HG03159 (cell line): ENCODE results near the gene SRGAP3.

ENCODE experiments used
- ATAC-seq: cut with Tn5 transposase; IDR thresholded peaks from one replicate; pipeline ENCODE4 v1.9.1; 2021; ENCODE audit warnings: mild to moderate bottlenecking, moderate library complexity; ENCODE audit not compliant: unreplicated experiment

SRGAP3 gene

DNA sequence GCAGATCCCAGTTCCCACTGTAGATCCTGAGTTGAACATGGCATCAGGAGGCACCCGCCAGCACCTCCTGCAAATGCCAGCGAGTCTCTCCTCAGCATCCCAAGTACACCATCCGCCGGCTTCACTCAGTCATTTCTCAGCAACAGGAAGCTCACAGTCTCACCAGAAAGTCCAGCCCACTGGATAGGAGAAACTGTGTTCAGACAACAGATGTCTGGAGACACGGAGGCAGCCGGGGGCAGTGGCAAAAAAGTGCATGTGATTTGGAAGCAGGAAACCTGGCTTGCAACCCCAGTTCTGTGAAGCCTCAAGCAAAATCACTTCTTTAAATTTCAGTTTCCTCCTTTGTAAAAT, 68.7 kb downstream of the SRGAP3 start:
- ATAC-seq = no peak

DNA sequence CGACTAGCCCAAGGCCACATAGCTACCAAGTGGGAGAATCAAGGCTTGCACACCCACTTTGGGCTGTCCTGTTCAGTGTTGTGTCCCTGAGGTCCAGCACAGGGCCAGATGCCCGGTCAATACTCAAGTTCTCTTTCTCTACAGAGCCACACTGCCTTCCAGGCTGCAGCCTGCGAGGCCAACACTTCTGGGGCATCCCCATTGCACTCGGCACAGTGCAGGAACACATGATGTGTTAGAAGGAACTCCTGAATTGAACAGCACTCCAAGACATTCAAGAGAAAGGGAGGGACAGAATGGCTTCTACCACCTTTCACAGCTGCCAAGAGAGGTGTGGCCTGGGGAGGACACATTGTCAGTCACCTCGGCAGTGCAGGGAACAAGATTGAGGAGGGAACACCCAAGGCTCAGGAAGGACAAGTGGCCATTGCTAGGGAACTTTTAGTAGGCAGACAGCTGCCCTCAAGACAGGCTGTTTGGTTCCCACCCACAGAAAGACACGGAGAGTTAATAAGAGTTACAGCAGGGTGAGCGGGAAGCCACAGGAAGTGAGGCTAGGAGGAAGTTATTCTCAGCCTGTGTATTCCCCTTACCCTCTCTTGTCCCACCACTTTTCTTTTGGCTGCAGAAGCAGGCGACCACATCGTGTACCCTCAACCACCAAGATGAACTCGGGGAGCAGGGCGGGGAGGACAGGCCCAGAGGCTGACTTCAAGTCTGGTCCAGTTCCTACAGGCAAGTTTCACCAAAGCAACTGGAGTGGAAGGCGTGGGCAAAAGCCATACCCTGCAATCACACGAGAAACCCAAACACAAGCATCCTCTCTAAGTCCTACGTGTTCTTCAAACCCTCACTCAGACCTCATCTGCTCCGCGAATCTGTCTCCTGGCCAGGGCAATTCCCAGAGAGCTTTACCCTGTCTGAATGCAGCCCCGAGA, 69.4 kb downstream of the SRGAP3 start:
- no peak for ATAC-seq

DNA sequence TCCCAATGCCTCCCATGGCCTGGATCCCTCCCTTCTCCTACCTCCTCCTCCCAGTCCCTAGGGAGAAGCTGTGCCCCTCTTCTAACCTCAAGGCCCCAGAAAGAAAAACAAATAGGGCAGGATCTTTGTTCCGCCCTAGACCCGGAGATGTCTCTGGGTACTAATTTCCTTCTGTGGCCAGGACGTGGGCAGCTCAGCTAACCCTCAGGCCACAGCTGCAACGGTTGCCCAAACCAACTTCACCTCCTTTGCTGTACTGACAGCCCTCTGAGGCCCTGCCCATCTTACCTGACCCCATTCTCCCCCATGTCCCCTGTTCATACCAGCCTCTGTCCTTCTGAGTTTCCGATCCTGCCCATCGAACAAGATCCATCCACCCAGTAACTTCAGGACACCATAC, 70.7 kb downstream of the SRGAP3 start:
- ATAC-seq = no peak

DNA sequence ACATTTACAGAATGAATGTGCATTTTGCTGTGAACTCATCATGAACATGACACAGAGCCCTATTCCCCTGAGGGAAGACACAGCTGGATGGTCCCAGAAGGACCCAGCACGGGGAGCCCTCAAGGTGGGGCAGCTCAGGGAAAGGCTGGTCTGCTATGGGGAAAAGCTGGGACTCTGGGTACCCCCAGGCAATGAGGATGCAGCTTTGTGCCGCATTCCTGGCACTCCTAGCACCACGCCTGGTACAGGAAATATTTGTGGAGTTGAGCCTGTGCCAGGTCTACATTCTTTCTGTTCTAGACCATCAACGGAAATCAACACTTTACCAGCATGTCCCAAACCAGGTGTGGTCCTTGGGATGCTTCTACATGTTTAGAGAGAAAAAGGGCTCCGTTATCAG, 74.0 kb downstream of the SRGAP3 start:
- ATAC-seq = no peak

DNA sequence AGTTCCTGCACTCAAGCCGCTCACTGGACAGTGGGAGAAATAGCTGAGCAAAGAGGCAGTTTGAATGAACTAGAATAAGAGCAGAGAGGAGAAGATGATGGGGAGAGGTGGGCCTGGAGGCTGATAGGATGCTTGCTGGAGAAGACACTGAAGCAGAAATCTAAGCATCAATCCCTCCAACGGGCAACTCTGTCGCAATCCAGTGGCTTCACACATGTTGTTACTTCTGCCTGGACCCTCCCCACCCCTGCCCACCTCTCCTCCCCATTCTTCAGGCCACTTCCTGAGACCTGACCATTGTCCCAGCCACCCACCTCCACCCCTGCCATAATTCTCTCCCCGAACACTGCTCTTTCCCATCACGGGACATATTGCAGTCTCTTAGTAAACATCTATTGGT, 76.0 kb downstream of the SRGAP3 start:
- no peak for ATAC-seq

DNA sequence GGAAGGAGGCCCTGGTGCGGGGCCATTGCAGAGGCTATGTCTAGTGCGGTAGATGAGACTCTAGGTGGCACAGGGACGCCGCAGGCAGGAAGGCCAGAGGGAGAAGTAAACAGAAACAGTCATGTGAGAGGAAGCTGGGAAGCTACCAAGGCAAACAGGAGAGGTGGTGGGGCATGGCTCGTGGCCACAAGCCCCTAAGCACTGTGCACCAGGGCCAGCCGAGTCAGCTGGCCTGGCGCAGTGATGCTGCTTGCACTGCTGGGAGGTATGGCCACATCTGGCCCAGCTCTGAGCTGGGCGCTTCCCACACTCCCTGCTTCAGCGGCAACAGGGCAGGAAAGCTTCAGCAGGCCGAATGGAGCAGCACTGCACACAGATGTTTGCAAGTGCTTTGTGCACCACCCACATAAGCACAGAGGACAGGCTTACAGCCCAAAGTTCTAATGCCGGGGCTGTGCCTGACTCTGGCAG, 76.6 kb downstream of the SRGAP3 start:
- ATAC-seq = no peak

DNA sequence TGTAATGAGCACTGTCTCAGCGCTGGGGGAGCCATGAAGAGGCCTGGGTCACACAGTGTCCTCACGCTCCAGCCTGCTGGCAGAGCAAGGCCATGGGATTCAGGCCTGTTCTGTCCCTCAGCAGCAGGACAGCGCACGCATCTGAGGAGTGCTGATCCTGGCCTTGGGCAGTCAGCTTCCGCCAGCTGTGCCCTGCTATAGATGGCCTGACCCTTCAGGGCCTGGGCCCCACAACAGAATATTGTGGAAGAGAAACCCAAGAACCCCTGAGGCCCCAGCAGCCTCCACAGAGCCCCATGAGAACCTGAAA, 78.6 kb downstream of the SRGAP3 start:
- no peak for ATAC-seq

DNA sequence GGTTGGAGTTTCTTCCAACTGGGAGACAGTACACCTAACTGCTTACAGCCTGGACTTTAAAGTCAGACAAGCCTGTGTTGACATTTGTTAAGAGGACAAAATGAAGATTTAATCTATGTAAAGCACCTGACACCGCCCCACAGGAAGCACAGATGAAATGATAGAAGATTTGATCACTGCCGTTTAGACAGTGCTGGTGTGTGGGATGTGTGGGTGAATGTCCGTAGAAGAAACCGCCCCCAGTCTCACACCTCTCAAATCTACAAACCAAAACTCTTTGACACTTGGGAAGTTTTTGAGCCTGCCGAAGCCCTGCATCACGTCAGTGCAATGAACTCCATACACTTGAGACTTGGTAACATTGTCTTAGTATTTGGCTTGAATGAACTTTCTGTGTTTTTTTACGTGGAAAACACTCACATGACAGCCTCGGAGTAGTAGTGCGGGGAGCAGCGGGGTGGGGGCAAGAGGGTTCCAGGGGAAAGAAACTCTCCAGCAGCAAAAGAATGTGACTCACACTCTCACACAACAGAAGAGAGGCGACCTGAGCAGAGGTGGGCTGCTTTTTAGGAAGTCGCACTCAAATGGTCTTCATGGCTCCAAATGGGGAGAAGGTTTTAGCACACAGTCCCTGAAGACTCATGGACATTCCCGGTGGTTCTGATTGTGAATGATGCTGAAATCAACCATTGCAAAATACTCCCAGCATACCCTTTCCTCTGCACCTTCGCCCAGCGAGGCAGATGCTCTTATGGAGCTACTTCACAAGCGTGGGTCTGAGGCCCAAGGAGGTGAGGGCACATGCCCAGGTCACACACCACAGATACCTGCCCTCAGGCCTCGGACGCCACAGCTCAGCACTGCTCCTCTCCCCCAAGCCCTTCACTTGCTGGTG, 79.2 kb downstream of the SRGAP3 start:
- no peak for ATAC-seq

DNA sequence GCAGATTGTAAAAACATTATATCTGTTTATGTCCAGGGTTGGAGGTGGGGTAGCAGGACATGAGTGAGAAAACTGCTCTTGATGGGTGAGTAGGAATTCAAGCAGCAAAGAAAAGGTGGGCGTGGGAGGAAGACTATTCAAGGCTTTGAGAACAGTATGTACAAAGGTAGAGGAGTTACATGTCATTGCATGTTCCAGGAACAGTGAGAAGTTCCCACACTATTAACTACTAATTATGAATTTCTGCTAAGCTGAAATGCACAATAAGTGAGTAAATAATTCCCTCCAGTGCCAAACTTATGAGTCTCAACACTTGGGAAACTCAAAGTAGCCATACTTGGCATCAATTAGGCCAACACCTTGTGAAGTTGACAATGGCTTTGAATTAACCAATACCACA, 80.1 kb downstream of the SRGAP3 start:
- no peak for ATAC-seq

DNA sequence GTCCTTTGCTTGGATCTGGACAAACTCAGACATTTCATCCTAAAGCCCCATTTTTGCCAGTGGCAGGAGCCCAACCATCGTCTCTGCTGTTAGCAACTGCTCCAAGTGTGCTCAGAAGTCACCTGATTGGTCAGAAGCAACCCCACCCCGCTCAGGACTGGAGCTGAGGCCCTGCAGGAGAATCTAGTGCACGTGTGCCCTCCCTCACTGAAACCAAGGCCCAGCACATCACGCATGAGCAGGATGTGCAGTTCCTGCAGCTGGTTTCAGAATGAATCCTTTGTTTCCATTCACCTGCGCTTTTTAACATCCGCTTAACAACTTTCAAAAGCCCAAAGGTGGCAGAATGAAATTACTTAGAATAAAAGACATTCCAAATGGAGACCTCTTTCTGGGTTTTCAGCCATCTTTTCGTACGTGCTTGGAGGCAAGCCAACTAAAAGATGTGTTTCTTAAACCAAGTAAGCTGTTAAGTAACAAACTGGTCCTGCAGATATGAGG, 81.2 kb downstream of the SRGAP3 start:
- peak; percentile 99 for ATAC-seq

DNA sequence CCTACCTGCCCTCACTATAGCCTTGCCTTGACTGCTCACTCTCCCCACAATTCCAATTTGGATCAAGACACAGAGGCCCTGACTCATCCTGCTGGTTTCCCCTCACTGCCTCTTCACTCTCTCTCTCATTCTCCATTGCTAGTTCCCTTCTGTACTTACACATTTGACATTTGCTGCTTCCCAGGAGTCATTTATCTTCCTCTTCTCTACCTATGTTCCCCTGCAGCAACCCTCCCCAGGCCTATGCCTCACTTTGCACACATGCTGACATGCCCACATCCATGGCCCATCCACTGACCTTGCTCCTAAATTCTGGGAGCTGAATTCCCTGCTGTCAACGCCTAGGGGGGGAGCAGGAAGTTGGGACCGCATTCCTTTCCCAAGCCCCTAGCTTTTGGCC, 82.2 kb downstream of the SRGAP3 start:
- no peak for ATAC-seq

DNA sequence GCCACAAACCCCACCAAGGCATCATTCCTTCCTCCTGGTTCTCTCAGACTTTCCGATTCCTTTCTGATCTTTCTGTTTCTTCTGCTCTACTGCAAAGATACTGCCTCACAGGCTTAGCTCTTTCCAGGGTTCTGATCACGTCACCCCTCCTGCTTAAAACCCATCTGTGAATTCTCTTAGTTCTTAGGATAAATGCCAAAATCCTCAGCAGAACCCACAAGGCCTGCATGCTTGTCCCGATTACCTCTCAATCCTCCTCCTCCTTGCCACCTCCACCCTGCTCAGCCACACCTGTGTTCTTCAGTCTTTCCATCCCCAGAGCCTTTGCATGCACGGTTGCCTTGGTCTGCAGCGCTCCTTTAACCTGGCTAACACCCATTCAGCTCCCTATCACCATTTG, 84.0 kb downstream of the SRGAP3 start:
- no peak for ATAC-seq

DNA sequence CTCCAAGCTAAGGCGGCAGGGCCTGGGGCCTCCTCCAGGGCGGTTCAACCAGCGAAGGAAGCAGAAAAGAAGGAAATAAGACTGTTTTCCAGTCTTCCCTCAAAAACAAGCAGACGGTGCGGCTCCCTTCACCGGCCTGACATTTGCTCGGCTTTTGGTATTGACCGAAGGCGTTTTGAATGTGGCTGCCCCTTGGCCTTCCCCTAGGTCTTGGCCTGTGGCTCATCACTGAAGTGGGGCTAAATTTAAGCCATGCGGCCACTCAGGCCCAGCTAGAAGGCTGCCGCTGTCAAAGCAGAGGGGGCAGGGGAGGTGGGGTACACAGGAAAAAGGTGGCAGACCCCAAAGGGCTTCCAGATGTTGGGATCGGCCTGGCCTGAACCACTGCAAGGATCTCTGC, 86.2 kb downstream of the SRGAP3 start:
- no peak for ATAC-seq

DNA sequence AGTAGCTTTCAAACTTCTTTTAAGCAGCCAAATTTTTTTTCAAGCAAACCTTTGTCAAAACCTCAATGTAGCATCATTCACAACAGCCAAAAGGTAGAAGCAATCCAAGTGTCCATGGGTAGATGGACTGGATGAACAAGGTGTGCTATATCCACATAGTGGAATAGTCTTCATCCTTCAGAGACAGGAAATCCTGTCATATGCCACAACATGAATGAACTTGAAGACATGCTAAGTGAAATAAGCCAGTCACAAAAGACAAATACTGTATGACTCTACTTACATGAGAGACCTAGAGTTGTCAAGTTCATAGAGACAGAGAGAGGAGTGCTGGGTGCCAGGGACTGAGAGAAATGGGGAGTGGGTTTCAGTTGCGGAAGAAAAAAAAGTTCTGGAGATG, 87.6 kb downstream of the SRGAP3 start:
- no peak for ATAC-seq

DNA sequence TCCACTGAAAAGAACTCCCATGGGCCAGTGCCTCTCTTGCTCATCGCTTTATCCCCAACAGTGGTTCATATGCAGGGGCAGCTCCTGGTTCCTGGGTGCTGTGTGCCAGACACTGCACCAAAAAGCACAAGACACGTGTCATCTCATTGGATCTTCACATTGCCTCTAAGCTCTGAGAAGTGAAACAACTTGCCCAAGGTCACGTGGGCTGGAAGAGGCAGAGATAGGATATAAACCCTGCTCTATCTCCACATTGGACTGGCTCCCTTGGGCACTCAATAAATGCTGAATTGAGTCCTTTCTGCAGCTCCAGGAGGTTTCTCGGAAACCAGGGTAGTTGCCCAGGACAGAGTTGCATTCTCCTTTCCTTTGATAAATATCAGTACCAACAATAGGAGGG, 88.1 kb downstream of the SRGAP3 start:
- ATAC-seq = no peak

DNA sequence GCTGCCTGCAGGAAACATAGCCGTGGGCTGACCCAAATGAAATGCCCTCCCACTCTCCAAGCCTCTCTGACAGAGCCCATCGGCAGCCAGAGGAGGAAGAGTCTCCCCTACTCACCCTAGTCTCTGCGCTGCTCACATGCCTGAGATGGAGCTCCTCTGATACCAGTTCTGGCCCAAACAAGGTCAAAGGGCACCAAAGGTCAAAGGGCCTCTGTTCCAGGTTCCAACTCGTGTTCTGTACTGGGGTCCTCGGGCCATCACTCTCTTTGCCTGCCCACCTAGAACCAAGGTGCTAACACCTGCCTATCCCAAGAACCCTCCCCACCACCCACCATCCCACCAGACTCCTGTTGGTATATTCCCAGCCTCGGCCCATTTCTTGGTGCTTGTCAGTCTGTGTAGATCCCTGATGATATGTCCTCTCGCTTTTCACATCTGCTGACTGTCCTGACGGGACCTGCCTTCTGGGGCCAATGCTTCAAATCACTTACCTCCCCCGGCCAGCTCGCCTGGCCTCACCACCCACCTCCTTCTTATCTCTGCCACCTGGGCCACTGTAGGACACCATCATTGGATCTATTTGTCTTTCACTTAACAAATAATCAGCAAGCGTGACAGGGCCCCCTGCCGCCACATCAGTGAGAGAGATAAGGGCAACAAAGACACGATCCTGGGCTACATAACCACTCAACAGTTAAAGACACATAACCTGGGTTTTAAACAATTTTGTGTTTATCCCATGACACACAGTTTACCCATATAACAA, 90.4 kb downstream of the SRGAP3 start:
- ATAC-seq = no peak

DNA sequence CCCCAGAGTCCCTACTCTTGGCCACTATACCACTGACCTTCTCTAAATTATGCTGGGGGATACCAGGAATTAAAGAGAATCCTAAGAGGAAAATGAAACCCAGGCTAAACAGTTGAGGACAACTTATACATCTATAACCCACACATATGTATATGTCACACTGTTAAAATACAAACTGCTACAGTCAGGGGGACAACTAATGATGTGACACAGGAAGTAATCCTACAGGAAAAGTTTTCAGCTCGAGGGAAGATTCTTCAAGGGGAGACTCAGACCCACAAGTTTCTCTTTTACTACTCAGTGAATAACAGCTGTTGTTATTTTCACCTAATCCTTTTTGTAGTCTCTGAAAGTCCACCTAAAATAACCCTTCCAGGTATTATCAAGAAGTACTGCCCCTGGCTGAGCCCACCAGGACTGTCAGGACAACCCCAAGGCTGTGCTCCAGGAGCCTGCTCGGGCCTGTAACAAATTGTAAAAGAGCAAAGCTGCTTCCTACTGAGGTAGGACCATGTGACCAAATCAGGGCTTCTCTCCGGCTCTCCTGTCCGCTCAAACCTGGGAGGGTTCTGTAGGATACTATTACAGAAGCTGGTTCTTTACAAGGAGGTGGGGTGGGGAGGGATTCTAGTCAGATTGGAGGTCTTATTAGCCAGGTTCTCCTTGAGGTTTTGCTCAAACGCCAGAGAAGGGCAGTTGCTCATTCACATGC, 91.6 kb downstream of the SRGAP3 start:
- no peak for ATAC-seq

DNA sequence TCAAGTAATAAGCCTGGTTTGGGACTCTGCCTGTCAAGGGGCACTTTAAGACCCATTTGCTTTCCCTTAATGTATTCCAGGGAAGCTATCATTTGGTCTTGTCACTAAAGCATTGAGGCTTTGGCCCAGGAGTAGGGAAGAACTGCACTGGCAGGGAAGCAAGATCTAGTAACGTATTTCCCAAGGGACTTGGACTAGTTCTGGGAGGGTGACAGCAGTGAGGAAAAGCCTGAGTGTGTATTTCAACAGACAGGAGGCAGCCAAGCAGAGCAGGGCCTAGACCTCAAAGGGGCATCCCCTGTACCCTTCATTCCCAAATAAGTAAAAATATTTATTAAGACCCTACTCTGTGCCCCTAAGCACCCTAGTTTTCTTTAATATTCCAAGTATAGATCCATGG, 92.8 kb downstream of the SRGAP3 start:
- ATAC-seq = no peak

DNA sequence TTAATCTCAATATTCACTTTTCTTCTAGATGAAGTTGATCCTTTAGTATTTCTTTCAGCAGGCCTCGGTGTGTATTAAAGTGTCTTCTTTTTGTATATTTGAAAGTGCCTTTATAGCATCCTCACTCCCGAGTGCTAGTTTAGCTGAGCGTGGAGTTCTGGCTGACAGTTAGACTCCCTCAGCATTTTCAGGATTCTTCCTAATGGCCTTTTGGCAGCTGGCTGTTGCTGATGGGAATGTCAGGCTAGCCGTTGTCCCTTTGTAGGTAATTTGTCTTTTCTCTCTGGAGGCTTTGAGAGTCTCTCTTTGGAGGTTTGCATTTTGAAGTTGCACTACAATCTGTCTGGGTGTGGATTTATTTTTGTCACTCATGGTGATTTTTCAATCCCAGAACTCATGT, 94.4 kb downstream of the SRGAP3 start:
- no peak for ATAC-seq

DNA sequence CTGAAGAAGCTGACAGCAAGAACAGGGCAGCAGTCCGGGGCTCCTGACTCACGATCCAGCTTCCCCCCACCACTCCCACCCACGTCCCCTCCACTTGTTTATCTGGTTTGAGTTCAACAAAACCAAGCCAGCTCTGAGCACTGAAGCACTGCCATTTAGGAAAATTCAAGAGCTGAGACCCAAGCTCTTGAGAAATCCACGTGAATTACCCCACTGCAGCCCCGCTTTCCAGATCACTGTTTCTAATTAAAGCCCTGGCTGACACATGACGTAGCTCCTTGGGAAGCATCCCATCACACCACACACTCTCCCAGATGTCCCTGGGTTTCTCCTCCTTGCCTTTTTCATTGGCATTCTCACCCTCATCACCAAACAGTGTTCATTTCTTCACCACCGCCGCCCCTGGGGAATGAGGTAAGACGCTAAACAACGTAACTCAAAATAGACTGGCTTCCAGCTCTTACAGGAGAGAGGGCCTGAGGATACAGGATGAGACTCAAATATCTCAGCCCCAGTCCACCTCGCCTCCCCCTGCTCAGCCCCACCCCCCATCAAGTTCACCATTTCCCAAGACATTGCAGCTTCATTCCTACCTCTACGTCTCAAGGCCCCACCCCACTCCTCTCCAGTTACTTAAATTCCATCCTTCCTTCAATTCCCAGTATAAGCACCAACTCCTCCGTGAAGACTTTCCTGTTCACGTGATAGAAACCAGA, 95.4 kb downstream of the SRGAP3 start:
- no peak for ATAC-seq
